ENCODE results near the gene ODAD3.
A peak's percentile ranks its signal among the peaks of the same experiment; 100 is the strongest.
"Not testable (repeated sequence)": the region's sequence is repeated elsewhere in the genome, so short reads cannot be mapped to it uniquely, and the experiment has no call there.

ODAD3 gene

DNA sequence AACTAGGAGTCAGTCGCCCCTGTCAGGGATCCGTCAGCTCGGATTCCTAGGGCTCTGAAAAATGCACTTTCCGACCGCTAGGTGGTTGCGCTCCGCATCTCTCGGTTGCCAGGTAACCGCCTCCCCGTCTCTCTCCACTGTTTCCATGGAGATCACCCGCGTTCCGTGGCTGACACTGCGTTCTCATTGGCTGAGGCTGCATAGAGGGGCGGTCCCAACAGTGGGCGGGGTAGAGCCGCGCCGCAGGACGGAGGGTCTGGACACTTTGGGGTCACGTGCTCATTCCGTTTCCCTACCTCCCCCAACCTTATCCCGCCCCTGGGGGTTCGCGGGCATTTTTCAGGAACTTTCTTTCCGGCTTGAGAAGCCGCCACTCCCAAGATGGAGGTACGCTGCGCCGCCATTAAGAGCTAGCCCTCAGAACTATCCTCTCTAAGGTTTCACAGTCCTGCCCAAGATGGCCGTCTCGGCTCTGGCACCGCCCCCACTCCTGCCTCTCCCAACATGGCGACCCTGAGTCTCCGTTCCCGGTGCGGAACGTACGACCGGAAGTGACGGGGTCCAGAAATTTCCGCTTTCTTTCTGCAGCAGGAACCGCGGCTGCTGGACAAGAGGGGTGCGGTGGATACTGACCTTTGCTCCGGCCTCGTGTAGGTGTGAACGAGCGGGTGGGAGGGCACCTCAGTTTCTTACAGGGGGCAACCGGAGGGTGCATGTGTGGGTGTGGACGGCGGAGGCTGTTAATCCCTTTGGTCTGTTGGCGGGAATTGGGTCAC, at the start of gene ODAD3, which contains the start of gene PRKCSH:
ODAD3 (minus strand) TSS at position 65 of the 776 bp plus-strand sequence. CDS start 105 bp downstream, outside the sequence.
PRKCSH (plus strand) TSS at position 579 of the 776 bp plus-strand sequence. CDS start 483 bp downstream, outside the sequence.
- peak; percentile 100 for DNase-seq (ENCODE audit: low spot score)

DNA sequence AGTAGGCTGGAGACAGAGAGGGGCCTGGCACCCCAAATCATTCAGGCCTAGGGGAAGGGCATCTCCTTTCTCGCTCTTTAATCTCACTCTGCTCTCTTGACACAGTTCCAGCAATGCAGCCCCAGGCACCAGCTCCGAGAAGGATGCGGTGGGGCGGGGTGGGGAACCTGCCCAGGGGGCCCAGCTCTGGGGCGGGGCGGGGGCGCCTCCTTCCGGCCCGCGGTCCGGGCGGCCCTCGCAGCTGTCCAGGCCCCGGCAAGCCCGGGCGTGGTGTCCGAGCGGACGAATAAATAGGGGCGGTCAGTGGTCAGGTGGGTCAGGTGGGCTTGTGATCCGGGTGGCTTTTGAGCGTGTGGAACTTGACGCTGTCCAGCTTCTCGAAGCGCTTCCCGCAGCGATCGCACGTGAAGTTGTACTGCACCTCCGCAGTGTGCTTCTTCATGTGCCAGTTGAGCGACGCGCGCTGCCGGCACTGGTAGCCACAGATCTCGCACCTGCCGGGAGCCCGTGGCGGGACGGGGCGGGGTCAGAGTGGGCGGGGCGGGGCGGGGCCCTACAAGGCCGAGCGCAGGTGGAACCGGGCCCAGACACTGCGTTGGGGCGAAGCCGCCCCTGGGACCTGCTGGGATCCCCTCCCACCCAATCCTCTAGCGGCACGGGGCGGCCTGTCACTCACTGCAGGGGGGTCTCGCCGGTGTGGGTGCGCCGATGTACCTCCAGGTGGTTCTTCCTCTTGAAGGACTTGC, 48.6 kb upstream of the ODAD3 start:
- no peak for DNase-seq (ENCODE audit: low spot score)

DNA sequence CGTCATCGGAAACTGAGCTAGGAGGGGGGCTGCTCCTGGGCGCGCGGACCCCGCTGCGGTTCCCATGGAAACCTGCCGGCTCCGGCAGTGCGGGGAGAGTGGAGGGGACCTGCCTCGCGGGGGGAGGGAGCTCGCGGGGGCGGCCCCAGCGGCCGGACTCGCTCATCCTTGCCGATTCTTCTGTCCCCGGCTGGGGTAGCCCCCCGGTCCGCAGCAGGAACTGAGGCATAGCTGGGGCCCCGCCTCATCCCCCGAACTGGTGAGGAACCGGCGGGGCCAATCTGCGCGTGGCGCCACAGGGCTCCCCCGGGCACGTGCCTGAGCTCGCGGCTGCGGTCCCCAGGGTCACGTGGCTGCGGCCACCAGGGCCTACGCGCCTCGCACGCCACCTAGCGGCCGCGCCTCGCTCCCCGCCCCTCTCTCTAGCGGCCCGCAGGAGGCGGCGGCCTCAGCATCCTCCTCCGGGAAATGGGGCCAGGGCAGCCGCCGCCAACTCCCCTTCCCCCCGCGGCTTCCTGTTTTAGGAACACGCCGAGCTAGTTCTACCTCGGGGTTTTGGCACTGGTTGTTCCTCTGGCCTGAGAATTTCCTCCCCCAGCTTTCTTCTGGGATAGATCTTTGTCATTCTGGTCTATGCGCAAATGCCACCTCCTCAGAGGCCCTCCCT, 47.6 kb upstream of the ODAD3 start:
- peak; percentile 73 for DNase-seq (ENCODE audit: low spot score)

DNA sequence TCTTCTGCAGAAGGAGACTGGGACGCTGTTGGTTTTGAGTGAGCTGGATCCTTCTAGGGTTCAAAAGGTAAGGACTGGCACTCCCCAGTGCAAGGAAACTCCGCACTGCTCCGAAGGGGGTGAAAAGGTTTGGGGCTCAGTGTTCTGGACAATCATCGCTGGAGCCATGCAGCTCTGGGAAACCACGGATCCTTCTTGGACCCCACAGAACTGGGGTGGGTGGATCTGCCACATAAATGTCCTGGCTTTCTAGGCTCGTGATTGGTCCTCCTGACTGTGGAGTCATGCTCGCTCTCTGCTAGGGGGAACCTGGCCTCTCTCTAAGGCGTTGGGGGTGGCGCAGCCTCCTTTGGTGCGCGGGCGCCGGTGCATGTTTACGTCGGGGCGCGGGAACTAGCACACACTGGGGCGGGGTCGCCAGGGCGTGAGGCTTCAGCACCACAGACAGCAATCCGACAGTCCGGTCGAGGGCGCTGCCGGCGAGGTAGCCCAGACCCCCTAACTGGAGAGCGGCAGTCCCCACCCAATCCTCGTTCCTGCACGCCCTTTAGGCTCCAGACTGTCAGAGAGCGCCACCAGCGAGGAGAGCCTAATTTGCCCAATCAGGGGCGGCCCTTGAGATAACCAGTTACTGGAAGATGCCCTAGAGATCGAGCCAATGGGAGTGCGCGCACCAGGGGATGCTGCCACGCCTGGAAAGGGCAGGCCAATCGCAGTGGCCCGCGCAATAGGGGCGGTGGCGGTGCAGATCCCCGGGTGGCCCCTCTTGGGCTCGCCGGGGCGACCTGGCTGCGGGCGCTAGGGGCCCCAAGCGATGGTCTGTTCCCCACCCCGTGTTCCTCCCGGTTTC, 46.8 kb upstream of the ODAD3 start:
- peak; percentile 98 for DNase-seq (ENCODE audit: low spot score)

DNA sequence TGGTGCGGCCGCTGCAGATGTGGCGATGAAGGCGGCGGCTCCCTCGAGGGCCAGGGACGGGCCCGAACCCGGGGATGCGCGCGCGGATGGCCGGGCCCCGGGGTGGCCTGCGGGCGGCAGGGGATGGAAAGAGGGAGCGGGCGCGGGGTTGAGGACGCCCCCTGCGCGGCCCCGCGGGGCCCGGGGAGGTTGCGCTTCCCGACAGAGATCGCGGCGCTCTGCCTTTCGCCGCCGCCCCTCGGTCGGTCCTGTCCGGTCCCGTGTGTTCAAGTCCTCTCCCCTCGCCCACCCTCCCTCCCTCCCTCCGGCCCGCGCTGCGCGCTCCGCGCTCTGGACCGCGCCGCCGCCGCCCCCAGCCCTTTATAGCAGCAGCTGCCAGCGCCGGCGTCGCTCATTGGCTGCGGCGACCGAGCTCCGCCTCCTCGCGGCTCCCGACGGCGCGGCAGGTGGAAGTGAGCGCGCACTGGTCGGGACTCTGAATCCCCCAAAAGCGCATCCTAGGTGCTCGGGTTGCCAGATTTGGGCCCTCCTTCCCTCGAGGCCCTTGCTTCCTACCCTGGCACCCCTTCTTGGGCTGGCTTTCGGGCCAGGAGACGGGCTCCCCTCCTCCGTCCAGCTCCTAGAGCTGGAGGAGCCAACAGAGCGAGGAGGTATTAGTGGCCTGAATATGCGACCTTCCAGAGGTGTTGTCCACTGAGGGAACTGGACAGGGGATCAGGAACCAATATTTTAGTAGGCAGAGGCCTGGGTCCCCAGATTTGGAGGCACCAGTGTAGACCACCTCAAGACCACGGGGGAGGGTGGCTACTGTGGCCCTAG, 46.0 kb upstream of the ODAD3 start, which contains the start of gene ELAVL3:
ELAVL3 (minus strand) TSS at position 332 of the 819 bp plus-strand sequence. CDS start 438 bp downstream, outside the sequence.
- DNase-seq (ENCODE audit: low spot score) = peak; percentile 65

DNA sequence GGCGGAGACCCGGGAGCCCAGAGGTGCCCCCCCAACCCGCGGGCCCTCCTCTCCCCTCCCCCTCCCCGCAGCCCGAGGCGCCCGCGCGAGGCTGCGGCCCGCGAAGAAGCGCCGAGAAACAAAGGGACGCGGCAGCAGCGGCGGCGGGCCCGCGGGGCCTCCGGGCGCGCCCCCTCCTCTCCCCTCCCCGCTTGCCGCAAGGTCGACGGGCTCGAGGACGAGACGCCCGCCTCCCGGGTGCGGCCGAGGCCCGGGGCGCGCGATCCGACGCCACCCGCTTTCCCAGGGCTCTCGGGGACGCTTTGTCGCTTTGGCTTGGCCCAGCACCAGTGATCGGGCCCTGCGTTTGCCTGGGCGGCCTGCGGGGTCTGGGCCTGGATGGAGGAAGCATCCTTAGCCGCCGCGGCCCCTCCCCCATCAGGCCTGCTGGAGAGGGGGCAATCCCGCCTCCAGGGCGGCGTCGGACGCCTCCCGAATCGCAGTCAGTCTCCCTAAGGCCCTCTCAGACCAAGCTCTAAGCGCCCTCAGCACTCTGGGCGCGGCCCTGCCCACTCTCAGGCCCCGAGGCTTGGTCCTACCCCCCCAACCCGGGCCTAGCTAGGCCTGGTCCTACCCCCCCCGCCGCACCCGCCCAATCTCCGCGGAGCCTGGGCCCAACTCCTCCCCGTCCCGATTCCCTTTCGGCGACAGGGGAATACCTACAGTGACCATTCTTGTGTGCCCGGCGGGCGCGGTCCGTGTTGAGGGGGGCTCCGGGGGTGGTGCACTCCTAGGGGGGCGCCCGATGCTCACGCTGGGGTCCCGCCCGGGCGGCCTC, 45.2 kb upstream of the ODAD3 start:
- peak; percentile 19 for DNase-seq (ENCODE audit: low spot score)

DNA sequence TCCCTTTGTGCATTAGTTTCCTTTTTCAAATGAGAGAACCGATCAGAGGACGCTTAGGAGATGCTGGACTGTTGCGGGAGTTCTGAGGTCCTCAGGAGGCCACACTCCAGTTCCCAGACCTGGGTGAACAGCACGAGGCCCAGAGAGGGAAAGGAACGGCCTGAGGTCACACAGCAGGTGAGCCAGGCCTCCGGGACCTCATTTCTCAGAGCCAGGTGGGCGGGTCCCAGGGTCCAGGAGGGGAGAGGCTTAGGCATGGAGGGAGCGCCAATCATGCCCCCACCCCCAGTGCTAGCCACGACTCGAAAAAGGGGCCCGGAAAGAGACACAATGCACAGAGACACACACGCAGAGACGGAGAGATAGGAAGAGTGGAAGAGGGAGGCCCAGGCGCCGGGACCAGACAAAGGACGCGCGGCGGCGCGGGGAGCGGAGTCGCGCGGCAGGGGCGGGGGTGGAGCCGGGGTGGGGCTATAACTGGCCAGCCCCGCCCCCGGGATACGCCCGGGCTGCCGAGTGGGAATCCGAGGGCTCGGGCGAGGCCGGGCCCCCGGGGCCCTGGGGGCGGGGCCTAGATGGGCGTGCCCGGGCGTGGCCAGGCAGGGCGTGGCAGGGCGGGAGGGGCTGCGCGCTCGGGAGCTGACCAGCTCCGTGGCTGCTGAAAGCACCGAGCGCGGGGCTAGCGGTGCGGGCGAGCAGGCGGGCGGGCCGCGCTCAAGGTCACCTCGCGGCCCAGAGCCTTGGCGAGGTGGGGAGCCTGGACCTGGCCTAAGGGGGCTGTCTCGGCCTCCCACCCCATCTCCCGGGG, 44.4 kb upstream of the ODAD3 start:
- peak; percentile 85 for DNase-seq (ENCODE audit: low spot score)

DNA sequence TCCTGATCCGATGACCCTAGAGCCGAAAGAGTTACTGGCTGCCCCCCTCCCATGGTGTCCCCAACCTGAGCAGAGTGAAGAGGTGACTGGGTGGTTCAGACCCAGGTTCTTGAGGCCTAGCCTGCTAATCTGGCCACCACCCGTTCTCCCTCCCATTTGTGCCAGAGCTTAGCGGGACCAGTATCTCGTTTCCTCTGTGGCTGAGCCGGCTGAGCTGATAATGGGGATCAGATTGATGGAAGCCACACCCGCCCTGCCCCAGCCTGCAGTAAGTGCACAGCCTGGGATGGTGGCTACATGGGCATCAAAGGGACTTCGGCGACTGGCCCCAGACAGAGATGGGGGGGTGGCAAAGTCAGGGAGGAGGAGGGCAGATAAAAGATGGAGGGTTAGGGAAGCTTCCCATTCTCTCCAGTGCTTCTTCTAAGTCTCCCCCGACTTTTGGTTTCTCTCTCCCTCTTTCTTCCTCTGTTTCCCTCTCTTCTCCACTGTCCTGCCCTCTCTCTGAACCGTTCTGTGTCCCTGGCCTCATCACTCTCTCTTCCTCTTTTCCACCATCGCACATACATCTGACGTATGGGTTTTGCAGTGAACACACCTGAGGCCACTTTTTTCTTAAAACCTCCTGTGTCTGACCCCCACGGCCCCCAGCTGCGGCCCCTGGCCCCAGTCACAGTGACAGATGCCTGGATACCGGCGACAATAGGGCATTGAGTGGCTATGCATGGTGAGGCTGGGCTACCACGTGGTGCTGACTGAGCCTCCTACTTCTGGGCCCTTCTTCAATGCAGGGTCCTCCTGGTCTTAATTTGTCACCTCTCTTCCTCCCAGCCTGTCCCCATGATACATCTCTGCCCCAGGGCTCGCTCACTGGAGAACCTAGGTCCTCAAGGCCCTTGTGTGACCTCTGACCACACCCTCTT, 43.5 kb upstream of the ODAD3 start:
- DNase-seq (ENCODE audit: low spot score) = peak; percentile 70

DNA sequence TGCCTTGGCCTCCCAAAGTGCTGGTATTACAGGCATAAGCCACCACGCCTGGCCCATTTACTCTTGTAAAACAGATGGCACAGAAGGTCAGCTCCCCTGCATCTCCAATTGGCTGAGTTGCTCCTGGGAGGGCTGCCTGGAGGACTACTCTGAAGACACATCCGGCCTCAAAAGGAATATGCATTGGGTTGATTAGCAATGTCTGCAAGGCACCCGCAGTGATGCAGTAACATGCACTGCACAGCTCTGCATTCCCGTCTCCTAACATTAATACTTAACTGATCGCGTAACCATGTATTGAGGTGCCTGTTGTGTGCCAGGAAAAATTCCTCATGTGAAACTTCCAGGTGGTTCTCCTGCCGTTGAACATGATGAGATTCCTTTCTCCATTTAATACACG, 40.9 kb upstream of the ODAD3 start:
- DNase-seq (ENCODE audit: low spot score) = no peak

DNA sequence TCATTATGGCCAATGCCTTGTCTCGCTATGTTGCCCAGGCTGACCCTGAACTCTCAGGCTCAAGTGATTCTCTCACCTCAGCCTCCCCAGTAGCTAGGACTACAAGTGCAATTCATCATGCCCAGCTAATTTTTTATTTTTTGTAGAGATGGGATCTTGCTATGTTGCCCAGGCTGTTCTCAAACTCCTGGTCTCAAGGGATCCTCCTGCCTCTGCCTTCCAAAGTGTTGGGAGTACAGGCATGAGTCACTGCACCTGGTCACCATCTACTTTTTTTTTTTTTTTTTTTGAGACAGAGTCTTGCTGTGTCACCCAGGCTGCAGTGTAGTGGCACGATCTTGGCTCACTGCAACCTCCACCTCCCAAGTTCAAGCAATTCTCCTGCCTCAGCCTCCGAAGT, 40.4 kb upstream of the ODAD3 start:
- DNase-seq (ENCODE audit: low spot score) = not testable (repeated sequence)

DNA sequence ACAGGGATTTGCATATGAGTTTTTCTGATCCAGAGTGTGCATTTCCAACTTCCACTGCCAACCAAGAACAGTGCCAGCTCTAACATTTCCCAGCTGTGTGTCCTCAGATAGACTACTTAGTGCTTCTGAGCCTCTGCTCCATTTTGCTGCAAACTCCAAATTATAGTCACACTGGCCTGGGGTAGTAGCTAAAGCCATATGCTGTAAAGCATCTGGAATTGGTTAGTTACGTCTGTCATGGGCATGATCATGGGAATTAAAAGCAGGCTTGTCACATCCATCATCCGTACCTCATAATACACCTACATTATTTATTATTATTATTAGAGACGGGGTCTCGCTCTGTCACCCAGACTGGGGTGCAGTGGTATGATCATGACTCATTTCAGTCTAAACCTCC, 38.8 kb upstream of the ODAD3 start:
- no peak for DNase-seq (ENCODE audit: low spot score)

DNA sequence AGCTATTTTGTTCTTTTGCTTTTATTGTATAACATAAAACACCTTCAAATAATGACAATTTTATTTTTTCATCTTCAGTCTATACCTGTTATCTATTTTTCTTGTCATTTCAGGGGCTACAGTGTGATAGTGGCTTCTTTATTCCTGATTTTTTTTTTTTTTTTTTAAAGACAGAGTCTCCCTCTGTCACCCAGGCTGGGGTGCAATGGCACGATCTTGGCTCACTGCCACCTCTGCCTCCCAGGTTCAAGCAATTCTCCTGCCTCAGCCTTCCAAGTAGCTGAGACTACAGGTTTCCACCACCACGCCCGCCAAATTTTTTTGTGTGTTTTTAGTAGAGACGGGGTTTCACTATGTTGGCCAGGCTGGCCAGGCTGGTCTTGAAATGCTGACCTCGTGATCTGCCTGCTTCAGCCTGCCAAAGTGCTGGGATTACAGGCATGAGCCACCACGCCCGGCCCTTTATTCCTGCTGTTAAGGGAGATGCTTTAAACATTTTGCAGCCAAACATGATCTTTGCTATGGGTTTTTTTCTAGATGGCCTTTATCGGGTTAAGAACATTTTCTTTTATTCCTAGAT, 33.4 kb upstream of the ODAD3 start:
- DNase-seq (ENCODE audit: low spot score) = not testable (repeated sequence)

DNA sequence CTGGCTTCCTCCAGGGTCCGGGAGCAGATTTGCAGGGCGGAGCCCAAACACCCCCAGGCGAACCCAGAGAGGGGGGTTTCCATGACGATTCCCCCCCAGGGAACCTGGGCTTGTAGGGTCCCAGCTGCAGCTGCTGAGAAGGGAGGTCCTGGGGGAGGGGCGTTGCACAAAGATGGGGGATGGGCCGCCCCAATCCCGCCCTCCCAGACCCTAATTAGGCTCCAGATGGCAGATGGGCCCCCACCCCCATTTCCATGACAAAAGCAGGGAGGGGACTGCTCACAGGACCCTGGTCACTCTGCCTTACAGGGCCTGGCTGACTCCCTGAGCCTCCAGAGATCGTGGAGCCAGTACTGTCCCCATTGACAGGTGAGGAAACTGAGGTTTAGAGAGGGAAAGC, 30.7 kb upstream of the ODAD3 start:
- DNase-seq (ENCODE audit: low spot score) = no peak

DNA sequence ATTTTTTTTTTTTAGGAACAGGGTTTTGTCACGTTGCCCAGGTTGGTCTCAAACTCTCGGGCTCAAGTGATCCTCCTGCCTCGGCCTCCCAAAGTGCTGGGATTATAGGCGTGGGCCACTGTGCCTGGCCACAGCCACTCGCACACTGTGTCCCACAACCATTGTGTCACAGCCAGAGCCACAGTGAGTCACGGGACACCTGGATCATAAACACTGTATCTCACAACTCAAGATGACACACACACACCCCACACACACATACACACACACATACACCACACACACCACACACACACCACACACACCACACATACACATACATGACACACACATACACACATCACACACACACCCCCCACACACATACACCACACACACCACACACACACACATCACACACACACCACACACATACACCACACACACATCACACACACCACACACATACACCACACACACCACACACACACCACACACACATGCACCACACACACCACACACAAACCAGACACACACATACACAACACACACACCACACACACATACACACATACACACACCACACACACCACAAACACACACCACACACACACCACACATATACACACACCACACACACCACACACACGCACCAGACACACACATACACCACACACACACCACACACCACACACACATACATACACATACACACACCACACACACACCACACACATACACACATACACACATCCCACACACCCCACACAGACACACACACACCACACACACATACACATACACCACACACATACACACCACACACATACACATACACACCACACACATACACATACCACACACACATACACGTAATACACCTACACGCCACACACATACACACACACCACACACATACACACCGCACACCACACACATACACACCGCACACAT, 29.7 kb upstream of the ODAD3 start:
- no peak for DNase-seq (ENCODE audit: low spot score)

DNA sequence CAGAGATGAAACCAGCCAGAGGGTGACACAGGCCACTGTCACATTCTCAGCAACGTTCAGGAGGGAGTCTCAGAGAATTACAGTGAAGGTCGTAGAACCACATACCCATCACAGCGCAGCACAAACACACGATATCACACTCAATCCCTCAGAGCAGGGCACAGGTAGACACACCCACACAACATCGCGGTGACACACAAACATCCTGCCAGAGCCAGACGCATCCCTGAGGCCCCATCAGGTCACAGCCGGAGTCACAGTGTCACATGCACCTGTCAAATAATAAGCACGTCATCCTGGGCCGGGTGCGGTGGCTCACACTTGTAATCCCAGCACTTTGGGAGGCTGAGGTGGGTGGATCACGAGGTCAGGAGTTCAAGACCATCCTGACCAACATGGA, 28.5 kb upstream of the ODAD3 start:
- no peak for DNase-seq (ENCODE audit: low spot score)

DNA sequence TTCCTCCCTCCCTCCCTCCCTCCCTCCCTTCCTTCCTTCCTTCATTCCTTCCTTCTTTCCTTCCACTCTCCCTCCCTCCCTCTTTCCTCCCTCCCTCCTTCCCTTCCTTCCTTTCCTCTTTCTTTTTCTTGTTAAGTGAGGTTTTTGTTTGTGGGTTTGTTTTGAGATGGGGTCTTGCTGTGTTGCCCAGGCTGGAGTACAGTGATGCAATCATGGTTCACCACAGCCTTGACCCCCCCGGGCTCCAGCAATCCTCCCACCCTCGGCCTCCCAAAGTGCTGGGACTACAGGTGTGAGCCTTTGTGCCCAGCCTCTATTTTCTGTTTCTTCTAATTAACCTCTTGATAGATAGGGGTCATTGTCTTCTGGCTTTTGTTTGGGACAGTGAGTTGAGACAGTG, 26.5 kb upstream of the ODAD3 start:
- DNase-seq (ENCODE audit: low spot score) = no peak

Measured in pons (tissue), 1 donor.